Measurements from ENCODE around the gene CIBAR2.

Gene CIBAR2

GRCh38 chr16:85150331-85150940 is 38.2 kb upstream of the CIBAR2 start:
- TF ChIP-seq CTCF (IDR thresholded peaks at IDR 0.05; ENCODE audit: low read depth, low read length, missing control alignments), result no peak
- in situ Hi-C loops (cut with HindIII; ENCODE audit: low sequenced_read_pairs), result no loop called here
- DNase-seq (ENCODE audit: low read depth), result no peak
- no peak overlapping the region for H3K4me3 ChIP-seq (ENCODE audit: low read depth, low read length)

DNA sequence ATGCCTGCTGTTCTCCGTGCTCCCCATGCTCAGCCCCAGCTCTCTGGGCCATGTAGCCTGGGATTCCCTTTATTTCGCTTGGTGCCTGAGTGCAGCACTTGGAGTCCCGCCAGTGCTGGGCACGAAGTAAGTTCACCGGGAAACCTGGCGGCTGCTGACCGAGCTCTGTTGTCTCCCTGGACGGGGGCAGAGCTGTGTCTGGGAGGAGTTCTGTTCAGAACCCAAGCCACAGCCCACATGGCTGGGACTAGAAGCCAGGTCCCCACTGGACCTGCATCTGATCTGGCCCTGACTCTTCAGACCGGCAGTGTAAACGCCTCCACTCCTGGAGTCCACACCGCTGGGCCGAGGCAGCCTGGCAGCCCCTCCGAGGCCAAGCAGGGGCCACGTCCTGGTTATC is 37.5 kb upstream of the CIBAR2 start:
- no peak overlapping the region for H3K4me3 ChIP-seq (ENCODE audit: low read depth, low read length)
- no peak for TF ChIP-seq CTCF (IDR thresholded peaks at IDR 0.05; ENCODE audit: low read depth, low read length, missing control alignments)
- in situ Hi-C loops (cut with HindIII; ENCODE audit: low sequenced_read_pairs), result no loop called here
- no peak for DNase-seq (ENCODE audit: low read depth)

DNA sequence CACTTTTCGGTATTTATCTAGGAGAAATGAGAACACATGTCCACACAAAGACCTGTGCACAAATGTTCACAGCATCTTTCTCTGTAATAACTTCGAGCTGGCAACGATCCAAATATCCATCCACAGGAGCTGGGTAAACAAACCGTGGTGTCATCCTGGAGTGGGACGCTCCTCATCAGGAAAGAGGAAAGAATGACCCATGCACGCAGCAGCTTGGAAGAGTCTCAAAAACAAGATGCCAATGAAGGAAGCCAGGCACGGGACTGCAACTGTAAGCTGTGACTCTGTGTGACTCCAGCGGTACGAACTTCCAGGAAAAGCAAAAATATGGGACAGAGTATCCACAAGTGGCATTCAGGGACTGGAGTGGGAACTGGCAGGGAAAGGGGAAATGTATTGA is 36.7 kb upstream of the CIBAR2 start:
- no peak for TF ChIP-seq CTCF (IDR thresholded peaks at IDR 0.05; ENCODE audit: low read depth, low read length, missing control alignments)
- no peak for DNase-seq (ENCODE audit: low read depth)
- H3K4me3 ChIP-seq (ENCODE audit: low read depth, low read length), result no peak overlapping the region
- in situ Hi-C loops (cut with HindIII; ENCODE audit: low sequenced_read_pairs), result no loop called here

DNA sequence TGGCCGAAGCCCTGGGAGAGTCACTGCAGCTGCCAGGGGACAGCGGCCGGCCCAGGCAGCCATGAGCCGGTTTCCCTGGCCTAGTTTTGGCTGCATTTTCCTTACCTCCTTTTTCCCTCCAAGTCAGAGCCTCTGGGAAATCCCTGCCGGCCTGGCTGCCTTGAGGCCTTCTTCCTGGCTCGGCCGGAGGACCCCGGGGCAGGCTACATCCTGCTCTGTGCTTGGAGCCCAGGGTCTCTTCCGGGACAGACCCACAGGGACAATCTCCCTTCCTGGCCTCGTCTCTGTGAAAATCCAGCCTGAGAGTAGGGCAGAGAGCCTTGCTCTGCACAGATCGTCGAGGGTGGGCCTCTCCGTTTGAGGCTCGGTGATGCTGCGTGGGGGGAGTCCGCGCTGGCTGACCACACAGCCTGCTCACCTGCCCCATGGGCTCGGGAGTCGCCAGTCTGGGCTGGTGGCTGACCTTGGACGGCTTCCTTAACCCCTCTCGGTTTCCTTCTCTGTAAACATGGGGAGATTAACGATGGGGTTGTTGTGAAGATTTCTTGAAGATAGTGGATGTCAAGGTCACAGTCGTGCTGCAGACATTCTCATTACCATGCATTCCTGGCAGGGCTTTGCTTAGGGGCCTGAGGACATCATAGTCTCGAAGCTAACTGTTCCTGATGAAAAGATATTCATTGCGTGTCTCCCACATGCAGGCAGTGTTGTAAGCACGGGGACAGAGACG is 34.8 kb upstream of the CIBAR2 start:
- in situ Hi-C loops (cut with HindIII; ENCODE audit: low sequenced_read_pairs), result no loop called here
- DNase-seq (ENCODE audit: low read depth), result no peak
- TF ChIP-seq CTCF (IDR thresholded peaks at IDR 0.05; ENCODE audit: low read depth, low read length, missing control alignments), result no peak
- H3K4me3 ChIP-seq (ENCODE audit: low read depth, low read length), result no peak overlapping the region

GRCh38 chr16:85146532-85146797 is 34.2 kb upstream of the CIBAR2 start:
- in situ Hi-C loops (cut with HindIII; ENCODE audit: low sequenced_read_pairs), result no loop called here
- DNase-seq (ENCODE audit: low read depth), result no peak
- H3K4me3 ChIP-seq (ENCODE audit: low read depth, low read length), result no peak overlapping the region
- no peak for TF ChIP-seq CTCF (IDR thresholded peaks at IDR 0.05; ENCODE audit: low read depth, low read length, missing control alignments)

DNA sequence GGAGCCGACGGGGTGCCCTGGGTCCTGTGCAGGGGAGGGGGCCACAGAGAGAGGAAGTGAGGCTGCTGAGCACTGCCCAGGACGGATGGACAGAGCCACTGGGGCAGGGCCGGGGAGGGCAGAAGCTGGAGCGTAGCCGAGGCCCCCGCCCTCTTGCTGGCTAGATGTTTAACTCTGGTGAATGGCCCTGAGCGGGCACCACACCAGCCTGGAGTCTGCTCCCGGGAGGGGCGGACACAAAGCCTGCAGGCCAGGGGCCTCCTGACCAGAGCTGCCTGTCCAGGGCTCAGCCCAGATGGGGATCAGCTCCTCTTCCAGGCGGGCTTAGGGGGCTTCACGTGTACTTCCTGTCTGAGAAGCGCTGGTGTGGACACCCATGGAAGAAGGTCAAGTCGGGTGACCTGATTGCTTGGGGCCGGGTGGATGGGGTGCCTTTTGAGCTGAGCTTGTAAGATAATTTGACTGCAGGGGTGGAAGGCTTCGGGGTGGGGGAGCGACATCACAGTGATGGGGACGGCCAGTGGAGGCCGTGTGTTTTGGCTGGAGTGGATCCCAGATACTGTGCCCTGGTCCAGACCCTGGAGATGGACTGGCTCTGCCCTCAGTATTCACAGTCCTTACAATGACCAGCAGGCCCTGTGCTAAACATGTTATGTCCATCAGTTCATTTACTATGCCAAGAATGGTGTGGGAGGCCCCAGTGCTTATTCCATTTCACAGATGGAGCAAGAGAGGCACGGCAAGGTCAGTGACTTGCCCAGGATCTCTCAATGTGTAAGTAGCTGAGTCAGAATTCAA is 33.7 kb upstream of the CIBAR2 start:
- no peak for TF ChIP-seq CTCF (IDR thresholded peaks at IDR 0.05; ENCODE audit: low read depth, low read length, missing control alignments)
- in situ Hi-C loops (cut with HindIII; ENCODE audit: low sequenced_read_pairs), result no loop called here
- no peak overlapping the region for H3K4me3 ChIP-seq (ENCODE audit: low read depth, low read length)

More for the DNA sequence above, 33.7 kb upstream of the CIBAR2 start:
- no peak for DNase-seq (ENCODE audit: low read depth)
